HepG2 (cell line): ENCODE data around the gene TRPT1.

Experiments
- ARNTL ChIP-seq: sonication (generic); formaldehyde crosslinking; IDR thresholded peaks from 2 replicates; pipeline ENCODE4 v1.4.0; 2020; ENCODE audit warnings: mild to moderate bottlenecking, missing genetic modification reagents
- CTCF ChIP-seq: sonication (generic); formaldehyde crosslinking; IDR thresholded peaks from 2 replicates; pipeline ENCODE4 v1.5.0; 2020; ENCODE audit warnings: mild to moderate bottlenecking, missing genetic modification reagents, moderate library complexity
- EP300 ChIP-seq, 3 experiments: sonication (generic) in 1 of 3; formaldehyde crosslinking in 1 of 3; IDR thresholded peaks; 2 replicates each; pipeline versions ENCODE4 v1.5.1 to v1.6.1; 2011 to 2020; ENCODE audit warnings: low read depth in 2 of 3, low read length in 2 of 3, borderline replicate concordance in 1 of 3, improper control_type of control experiment in 1 of 3, mild to moderate bottlenecking in 1 of 3, missing genetic modification reagents in 1 of 3, moderate library complexity in 1 of 3
- LRRFIP1 ChIP-seq: sonication (generic); formaldehyde crosslinking; conservative IDR thresholded peaks from 2 replicates; pipeline ENCODE4 v1.4.0; 2020; ENCODE audit warnings: missing genetic modification reagents
- MATR3 ChIP-seq: sonication (generic); formaldehyde crosslinking; IDR thresholded peaks from 2 replicates; pipeline ENCODE4 v1.4.0; 2020; ENCODE audit warnings: missing genetic modification reagents
- NFIC ChIP-seq: IDR thresholded peaks from 2 replicates; pipeline ENCODE4 v1.6.1; 2012; ENCODE audit warnings: mild to moderate bottlenecking, low read length, inconsistent platforms
- SNAPC2 ChIP-seq: sonication (generic); formaldehyde crosslinking; IDR thresholded peaks from 2 replicates; pipeline ENCODE4 v1.8.1; 2022; ENCODE audit warnings: mild to moderate bottlenecking, missing genetic modification reagents
- XRCC5 ChIP-seq: fragments of 200-400 bp; formaldehyde crosslinking; optimal IDR thresholded peaks from 2 replicates; pipeline ENCODE3; 2017; ENCODE audit warnings: mild to moderate bottlenecking, low read length
- ZFP91 ChIP-seq: sonication (generic); formaldehyde crosslinking; IDR thresholded peaks from 2 replicates; pipeline ENCODE4 v1.9.0; 2022; ENCODE audit warnings: missing genetic modification reagents, mild to moderate bottlenecking, borderline replicate concordance
- ZNF24 ChIP-seq: fragments of 450-650 bp; IDR thresholded peaks from 2 replicates; pipeline ENCODE4 v1.6.1; 2017; ENCODE audit warnings: antibody characterized with exemption, mild to moderate bottlenecking

GRCh38 chr11:64261556-64262080, 35.6 kb upstream of the TRPT1 start:
- TF ChIP-seq XRCC5 (no peak), SNAPC2 (no peak), MATR3 (CRISPR knock-in tag) (no peak), ZNF24 (no peak), NFIC (no peak), ZFP91 (CRISPR knock-in tag) (no peak), EP300 (IDR thresholded peaks at IDR 0.05; ENCODE audit: low read depth in 2 of 2, low read length in 2 of 2) (no peak), EP300 (CRISPR knock-in tag; IDR thresholded peaks at IDR 0.05; ENCODE audit: borderline replicate concordance) (no peak), LRRFIP1 (CRISPR knock-in tag) (no peak), CTCF (CRISPR knock-in tag) (no peak), ARNTL (CRISPR knock-in tag) (no peak)
